Right ventricle myocardium inferior (tissue), 1 donor: Measurements from ENCODE around the gene ASCC3. TPM values are rescaled to one million over a fixed set of nuclear protein-coding genes. Genes with fewer than 3 reads are reported as not detected.
"Not testable (repeated sequence)": the region's sequence is repeated elsewhere in the genome, so short reads cannot be mapped to it uniquely, and the experiment has no call there.

Experiments
- ATAC-seq: fragments of 200-7000 bp; cut with Tn5 transposase; one replicate; pipeline ENCODE4 v1.9.1; 2020; ENCODE audit warnings: mild to moderate bottlenecking, moderate library complexity
- DNase-seq: peaks from one replicate; pipeline ENCODE4 v3.0.0; 2021; ENCODE audit errors: missing footprints
- intact Hi-C: fragments of 100-400 bp; cut with DNase I; formaldehyde crosslinking; loops from one replicate; pipeline ENCODE4 v1.11.0; 2022
- total RNA-seq: library from RNA; stranded (reverse); fragmentation: NEBNext Ultra II Directional; extraction: Animal tissue kit (Norgen Biotek cat#: 25700); gene quantifications from one replicate; pipeline ENCODE4 v1.2.1, GENCODE V29; 2021
- donor health status: DM: no; HTN: yes; CAD: no; lungs with severe emphysema.

ASCC3 gene
- total RNA-seq, 1 donor from 2014 or later: 14.5 TPM

DNA sequence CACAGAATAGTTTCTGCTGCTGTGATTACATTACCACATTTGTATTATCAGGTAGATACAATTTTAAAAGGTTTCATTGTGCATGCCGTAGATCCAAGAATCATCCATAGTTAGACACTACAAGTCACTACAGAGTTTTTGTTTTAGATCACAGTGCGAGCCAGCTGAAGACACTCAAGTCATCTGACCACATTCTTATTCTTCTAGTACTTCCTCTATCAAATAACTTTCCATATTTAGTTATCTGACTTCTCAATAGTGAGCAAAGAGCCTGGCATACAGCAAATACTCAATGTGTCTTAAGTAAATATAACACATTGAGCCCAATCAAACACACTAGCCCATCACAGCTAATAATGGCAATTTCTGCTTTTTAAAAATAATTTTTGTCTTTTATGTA, 195.4 kb downstream of the ASCC3 start:
- ATAC-seq: peak; percentile 44
- intact Hi-C loops: no loop called here
- DNase-seq: no peak

DNA sequence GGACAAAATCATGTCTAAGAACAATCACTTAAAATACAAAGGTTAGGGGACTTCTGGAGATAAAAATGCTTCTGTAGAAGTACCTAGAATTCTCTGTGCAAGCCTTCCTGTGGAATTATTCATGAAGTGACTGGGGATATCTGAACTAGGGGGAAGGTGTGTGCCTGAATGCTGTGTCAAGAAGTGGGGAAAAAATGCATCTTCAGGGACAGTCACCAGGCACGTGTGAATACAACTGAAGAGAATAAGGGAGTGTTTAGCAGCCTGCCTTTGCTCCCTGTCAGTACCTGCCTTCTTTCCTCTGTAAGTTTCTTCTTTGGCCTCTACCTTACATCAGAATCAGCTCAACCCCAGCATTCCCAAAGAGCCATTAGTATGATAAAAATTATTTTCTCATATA, 201.0 kb downstream of the ASCC3 start:
- no peak for ATAC-seq
- DNase-seq: no peak
- intact Hi-C loops: no loop called here

GRCh38 chr6:100678027-100678426, 203.1 kb downstream of the ASCC3 start:
- DNase-seq (no peak), ATAC-seq (no peak)
- intact Hi-C loops: no loop called here

- ATAC-seq: no peak
- intact Hi-C loops: no loop called here
- DNase-seq: no peak
Observed at GRCh38 chr6:100677240-100677639, 203.9 kb downstream of the ASCC3 start.

DNA sequence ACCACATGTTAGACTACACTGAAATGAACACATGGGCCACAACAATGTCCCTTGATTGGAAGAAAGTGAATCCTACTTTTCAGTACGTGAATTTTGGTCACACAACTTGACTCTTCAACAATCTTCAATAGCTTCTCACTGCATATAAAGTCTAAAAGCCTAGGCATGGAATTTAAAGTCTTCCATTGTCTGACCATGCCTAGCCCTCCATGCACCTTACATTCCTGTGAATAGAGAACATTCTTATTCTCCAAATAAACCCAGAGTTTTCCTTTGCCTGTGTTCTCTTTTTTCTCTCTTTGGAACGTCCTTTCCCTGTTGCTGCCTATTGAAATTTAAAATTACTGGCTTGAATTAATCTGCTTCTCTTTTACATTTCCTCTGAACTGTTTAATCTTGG, 207.5 kb downstream of the ASCC3 start:
- ATAC-seq: no peak
- no peak for DNase-seq
- intact Hi-C loops: no loop called here

- ATAC-seq (no peak), DNase-seq (no peak)
- intact Hi-C loops: no loop called here
Observed at GRCh38 chr6:100671740-100672139, 209.4 kb downstream of the ASCC3 start.

- intact Hi-C loops: no loop called here
- DNase-seq (no peak), ATAC-seq (no peak)
Observed at GRCh38 chr6:100670056-100670455, 211.1 kb downstream of the ASCC3 start.

DNA sequence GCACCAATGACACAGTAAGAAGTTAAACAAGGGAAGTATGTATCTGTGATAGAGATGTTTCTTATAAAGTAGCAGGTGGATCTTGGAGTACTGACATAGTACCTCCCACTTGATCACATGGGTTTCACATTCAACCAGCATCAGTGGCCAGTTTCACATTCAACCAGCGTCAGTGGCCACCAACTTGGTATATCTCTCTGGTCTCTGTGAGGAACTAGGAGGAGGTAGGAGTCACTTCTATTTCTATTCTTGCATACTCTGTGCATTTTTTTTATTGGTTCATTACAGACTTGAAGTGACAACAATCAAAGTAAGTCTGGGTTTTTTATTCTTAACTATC, 216.1 kb downstream of the ASCC3 start:
- no peak for DNase-seq
- intact Hi-C loops: no loop called here
- no peak for ATAC-seq

GRCh38 chr6:100664274-100665040, 216.7 kb downstream of the ASCC3 start:
- no peak for DNase-seq
- ATAC-seq: no peak
- intact Hi-C loops: loop anchor here (5.0 kb wide), 1 partner anchor 547 kb away; no protein-coding TSS in a partner anchor

DNA sequence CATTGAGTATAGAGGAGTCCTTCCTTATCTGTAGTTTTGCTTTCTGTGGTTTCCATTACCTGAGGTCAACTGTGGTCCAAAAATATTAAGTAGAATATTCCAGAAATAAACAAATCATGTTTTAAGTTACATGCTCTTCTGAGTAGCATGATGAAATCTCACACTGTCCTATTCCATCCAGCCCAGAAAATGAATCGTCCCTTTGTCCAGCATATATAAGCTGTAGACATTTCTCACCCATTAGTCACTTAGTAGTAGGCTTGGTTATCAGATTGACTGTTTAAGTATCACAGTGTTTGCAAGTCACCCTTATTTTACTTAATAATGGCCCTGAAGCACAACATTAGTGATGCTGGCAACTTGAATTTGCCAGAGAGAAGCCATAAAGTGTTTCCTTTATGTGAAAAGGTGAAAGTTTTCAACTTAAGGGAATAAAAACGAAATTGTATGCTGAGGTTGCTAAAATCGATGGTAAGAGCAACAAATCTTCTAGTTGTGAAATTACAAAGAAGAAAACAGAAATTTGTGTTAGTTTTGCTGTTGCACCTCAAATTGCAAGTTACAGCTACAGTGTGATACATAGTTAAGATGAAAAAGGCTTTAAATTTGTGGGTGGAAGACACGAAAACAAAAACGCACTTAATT, 217.8 kb downstream of the ASCC3 start:
- no peak for DNase-seq
- ATAC-seq: no peak
- intact Hi-C loops: loop anchor here (5.0 kb wide), 1 partner anchor 546 kb away; no protein-coding TSS in a partner anchor

GRCh38 chr6:100662264-100662663, 218.9 kb downstream of the ASCC3 start:
- ATAC-seq (no peak), DNase-seq (peak; percentile 6)
- intact Hi-C loops: loop anchor here (5.0 kb wide), 1 partner anchor 545 kb away; no protein-coding TSS in a partner anchor

DNA sequence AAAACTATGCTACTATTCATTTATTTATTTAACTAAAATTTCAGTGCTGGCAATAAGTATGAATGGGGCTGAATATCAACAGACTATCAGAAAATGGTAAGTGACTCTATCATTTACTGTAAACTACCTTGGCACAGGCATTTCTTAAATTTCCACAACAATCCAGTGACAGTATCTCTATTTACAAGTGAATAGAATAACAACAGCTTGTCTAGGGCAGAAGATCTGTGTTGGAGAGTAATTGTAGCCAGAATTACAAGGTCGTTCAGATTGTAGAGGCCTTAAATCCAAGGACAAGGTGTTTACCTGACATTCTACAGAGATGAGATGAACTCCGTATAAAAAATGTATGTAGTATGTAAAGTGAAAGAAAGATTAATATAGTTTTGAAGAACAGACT, 222.6 kb downstream of the ASCC3 start:
- DNase-seq (no peak), ATAC-seq (no peak)
- intact Hi-C loops: no loop called here

DNA sequence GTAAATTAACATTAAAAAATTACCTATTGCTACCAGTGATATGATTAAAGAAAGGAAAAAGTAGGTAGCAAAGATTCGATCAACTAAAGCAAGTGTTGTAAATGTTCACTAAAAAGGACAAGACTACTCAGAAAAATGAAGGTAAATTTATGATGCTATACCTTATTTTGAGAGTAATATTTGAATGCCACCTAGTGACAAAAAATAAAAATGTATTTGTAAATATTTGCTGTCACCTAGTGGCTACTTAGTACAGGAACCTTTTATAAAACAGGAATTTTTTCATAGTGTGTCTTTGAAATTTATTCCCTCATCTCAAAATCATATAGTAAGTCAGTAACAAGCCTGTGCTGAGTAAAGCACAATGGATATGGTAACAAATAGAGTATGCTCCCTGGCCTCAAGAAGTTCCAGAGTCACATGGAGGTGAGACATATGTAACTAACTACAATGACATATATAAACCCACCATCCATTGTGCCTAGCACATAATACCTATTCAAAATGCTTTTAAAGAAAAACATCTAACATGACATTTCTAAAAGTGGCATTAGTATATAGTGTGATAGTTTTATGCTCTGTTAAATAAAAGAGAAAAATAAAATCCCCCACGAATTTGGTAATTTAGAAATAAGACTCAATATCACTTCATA, 223.3 kb downstream of the ASCC3 start:
- intact Hi-C loops: no loop called here
- ATAC-seq: no peak

DNA sequence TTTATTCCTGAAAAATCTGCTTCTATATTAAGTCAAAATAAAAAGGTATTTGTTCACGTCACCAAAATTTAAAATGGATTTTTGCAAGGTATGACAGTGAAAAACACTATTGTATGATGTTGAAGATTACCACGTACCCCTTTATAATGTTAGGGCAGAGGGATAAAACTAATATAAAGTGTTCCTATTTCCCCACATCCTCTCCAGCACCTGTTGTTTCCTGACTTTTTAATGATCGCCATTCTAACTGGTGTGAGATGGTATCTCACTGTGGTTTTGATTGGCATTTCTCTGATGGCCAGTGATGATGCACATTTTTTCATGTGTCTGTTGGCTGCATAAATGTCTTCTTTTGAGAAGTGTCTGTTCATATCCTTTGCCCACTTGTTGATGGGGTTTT, 240.0 kb downstream of the ASCC3 start:
- ATAC-seq, intact Hi-C loops, DNase-seq: not testable (repeated sequence)

More for the DNA sequence above, 223.3 kb downstream of the ASCC3 start:
- no peak for DNase-seq

DNA sequence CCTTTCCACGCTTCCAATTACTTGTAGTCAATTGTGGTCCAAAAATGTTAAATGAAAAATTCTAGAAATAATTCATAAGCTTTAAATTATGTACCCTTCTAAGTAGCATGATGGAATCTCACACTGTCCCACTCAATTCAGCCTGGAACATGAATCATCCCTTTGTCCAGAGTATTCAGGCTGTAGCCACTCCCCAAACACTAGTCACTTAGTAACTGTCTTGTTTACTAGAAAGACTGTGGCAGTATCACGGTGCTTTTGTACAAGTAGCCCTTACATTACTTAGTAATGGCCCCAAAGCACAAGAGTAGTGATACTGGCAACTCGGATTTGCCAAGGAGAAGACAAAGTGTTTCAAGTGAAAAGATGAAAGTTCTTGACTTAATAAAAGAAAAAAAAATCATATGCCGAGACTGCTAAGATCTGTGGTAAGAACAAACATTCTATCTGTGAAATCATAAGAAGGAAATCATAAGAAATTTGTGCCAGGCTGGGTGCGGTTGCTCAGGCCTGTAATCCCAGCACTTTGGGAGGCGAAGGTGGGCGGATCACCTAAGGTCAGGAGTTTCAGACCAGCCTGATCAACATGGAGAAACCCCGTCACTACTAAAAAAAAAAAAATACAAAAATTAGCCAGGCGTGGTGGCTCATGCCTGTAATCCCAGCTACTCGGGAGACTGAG, 247.9 kb downstream of the ASCC3 start:
- intact Hi-C loops: no loop called here
- no peak for DNase-seq
- no peak for ATAC-seq

GRCh38 chr6:100630536-100630935, 250.6 kb downstream of the ASCC3 start:
- intact Hi-C loops: no loop called here
- no peak for DNase-seq

DNA sequence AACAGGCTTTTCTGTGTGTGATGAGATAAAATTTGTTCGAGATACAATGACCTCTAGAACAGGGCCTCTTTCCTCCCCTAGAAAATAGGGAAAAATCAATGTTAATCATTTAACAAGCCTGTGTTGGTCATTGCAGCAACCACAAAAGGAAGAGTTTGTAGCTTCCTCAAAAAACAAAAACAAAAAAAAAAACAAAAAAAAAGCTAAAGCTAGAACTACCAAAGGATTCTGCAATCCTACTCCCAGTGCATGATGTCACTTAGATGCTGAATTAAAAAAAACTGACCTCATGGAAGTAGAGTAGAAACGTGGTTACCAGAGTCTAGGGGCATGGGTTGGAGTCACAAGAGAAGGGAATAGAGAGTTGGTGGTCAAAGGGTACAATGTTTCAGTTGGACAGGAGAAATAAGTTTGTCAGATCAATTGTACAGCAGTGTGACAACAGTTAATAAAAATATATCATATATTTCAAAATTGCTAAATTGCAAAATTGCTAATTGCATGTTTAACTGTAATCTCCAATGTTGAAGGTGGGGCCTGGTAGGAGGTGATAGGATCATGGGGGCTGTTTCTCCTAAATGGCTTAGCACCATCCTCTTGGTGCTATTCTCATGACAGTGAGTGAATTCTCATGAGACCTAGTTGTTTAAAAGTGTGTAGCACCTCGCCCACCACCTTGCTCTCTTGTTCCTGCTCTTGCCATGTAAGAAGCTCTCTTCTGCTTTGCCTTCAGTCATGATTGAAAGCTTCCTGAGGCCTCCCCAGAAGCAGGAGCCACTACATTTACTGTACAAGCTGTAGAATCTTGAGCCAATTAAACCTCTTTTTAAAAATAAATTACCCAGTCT, 253.0 kb downstream of the ASCC3 start:
- no peak for DNase-seq
- no peak for ATAC-seq
- intact Hi-C loops: no loop called here

More at GRCh38 chr6:100630536-100630935, 250.6 kb downstream of the ASCC3 start:
- ATAC-seq: no peak

DNA sequence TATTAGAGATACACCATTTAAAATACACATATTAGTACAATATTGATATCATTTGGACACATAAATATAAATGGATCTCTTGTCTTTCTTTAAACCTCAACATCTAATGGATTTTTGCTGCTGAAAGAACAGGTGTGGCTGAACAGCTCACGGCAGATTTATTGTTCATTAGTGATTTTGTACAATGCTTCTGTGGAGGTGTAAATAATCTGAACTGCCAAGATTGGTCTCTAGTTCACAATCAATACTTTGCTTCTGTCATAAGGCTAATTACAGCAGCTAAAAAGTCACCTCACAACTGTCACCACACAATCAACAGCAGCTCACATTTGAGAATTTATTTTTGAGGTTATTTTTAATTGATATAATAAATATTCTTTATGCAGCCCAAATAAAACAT, 254.4 kb downstream of the ASCC3 start:
- intact Hi-C loops: no loop called here
- ATAC-seq: no peak
- DNase-seq: no peak
